H9 (cell line): ENCODE measurements around the gene MMRN1. TPM values are rescaled to one million over a fixed set of nuclear protein-coding genes. Genes with fewer than 3 reads are reported as not detected.

Experiments used
- DNase-seq: peaks from one replicate; pipeline ENCODE4 v3.0.0-alpha.2; 2017
- H2AFZ ChIP-seq: one replicate; pipeline ENCODE4 v1.6.1; 2013; ENCODE audit warnings: mild to moderate bottlenecking, low read length, control low read depth, moderate library complexity
- H2AK5ac ChIP-seq: 2 replicates; pipeline ENCODE4 v1.6.1; 2013; ENCODE audit warnings: low read length, control low read depth, mixed read lengths; ENCODE audit not compliant: insufficient read length
- H2BK120ac ChIP-seq: one replicate; pipeline ENCODE4 v1.6.1; 2013; ENCODE audit warnings: low read depth, mild to moderate bottlenecking, low read length, control low read depth, inconsistent platforms; ENCODE audit not compliant: poor library complexity, severe bottlenecking
- H2BK12ac ChIP-seq: 2 replicates; pipeline ENCODE4 v1.6.1; 2013; ENCODE audit warnings: low read length, control low read depth, mixed read lengths, low read depth; ENCODE audit not compliant: insufficient read length
- H2BK15ac ChIP-seq: 2 replicates; pipeline ENCODE4 v1.6.1; 2013; ENCODE audit warnings: low read depth, low read length, control low read depth
- H2BK20ac ChIP-seq: one replicate; pipeline ENCODE4 v1.6.1; 2013; ENCODE audit warnings: low read depth, mild to moderate bottlenecking, low read length, control low read depth, inconsistent platforms; ENCODE audit not compliant: poor library complexity, severe bottlenecking
- H2BK5ac ChIP-seq: 2 replicates; pipeline ENCODE4 v1.6.1; 2013; ENCODE audit warnings: low read length, control low read depth, mixed read lengths; ENCODE audit not compliant: insufficient read length
- H3K14ac ChIP-seq: 2 replicates; pipeline ENCODE4 v1.6.1; 2013; ENCODE audit warnings: low read length, control low read depth; ENCODE audit not compliant: insufficient read depth
- H3K18ac ChIP-seq: 2 replicates; pipeline ENCODE4 v1.6.1; 2013; ENCODE audit warnings: low read depth, mild to moderate bottlenecking, mixed read lengths, low read length, control low read depth; ENCODE audit not compliant: insufficient read length
- H3K23ac ChIP-seq: 2 replicates; pipeline ENCODE4 v1.6.1; 2013; ENCODE audit warnings: low read length, control low read depth, mixed read lengths, low read depth; ENCODE audit not compliant: insufficient read length
- H3K23me2 ChIP-seq: 2 replicates; pipeline ENCODE4 v1.6.1; 2013; ENCODE audit warnings: low read depth, mild to moderate bottlenecking, mixed read lengths, low read length, control low read depth; ENCODE audit not compliant: insufficient read length, poor library complexity, severe bottlenecking
- H3K27ac ChIP-seq: 2 replicates; pipeline ENCODE4 v1.5.1; 2013; ENCODE audit warnings: low read length, control low read depth, mixed read lengths, low read depth; ENCODE audit not compliant: insufficient read length
- H3K27me3 ChIP-seq: 2 replicates; pipeline ENCODE4 v1.6.1; 2013; ENCODE audit warnings: low read length, control low read depth, inconsistent platforms; ENCODE audit not compliant: insufficient read depth
- H3K4ac ChIP-seq: 2 replicates; pipeline ENCODE4 v1.6.1; 2013; ENCODE audit warnings: low read depth, mild to moderate bottlenecking, control low read depth, inconsistent platforms, low read length, moderate library complexity
- H3K4me1 ChIP-seq: 2 replicates; pipeline ENCODE4 v1.6.1; 2013; ENCODE audit warnings: low read length, control low read depth, inconsistent platforms; ENCODE audit not compliant: insufficient read depth
- H3K4me2 ChIP-seq: 2 replicates; pipeline ENCODE4 v1.6.1; 2013; ENCODE audit warnings: low read length, control low read depth, mixed read lengths; ENCODE audit not compliant: insufficient read length, insufficient read depth
- H3K56ac ChIP-seq: 2 replicates; pipeline ENCODE4 v1.6.1; 2013; ENCODE audit warnings: low read depth, mild to moderate bottlenecking, mixed read lengths, low read length, control low read depth; ENCODE audit not compliant: insufficient read length
- H3K79me1 ChIP-seq: 2 replicates; pipeline ENCODE4 v1.6.1; 2013; ENCODE audit warnings: low read depth, mild to moderate bottlenecking, moderate library complexity, low read length, control low read depth, inconsistent platforms; ENCODE audit not compliant: insufficient read depth, poor library complexity, severe bottlenecking
- H3K79me2 ChIP-seq: 2 replicates; pipeline ENCODE4 v1.6.1; 2013; ENCODE audit warnings: low read length, control low read depth, inconsistent platforms; ENCODE audit not compliant: insufficient read depth
- H3K9ac ChIP-seq: 2 replicates; pipeline ENCODE4 v1.6.1; 2013; ENCODE audit warnings: low read length, control low read depth, mixed read lengths; ENCODE audit not compliant: insufficient read length; ENCODE audit errors: extremely low read depth
- H3K9me3 ChIP-seq: one replicate; pipeline ENCODE4 v1.6.1; 2013; ENCODE audit warnings: low read depth, low read length, inconsistent platforms; ENCODE audit not compliant: control insufficient read depth
- H3T11ph ChIP-seq: one replicate; pipeline ENCODE4 v1.6.1; 2013; ENCODE audit warnings: mild to moderate bottlenecking, low read length, control low read depth, inconsistent platforms
- H4K20me1 ChIP-seq: one replicate; pipeline ENCODE4 v1.6.1; 2013; ENCODE audit not compliant: control insufficient read depth, insufficient read length, insufficient read depth
- H4K5ac ChIP-seq: 2 replicates; pipeline ENCODE4 v1.6.1; 2013; ENCODE audit warnings: low read depth, mild to moderate bottlenecking, mixed read lengths, low read length, control low read depth; ENCODE audit not compliant: insufficient read length
- H4K8ac ChIP-seq: replicated peaks from 2 replicates; pipeline ENCODE4 v1.6.1; 2013; ENCODE audit warnings: low read length, control low read depth, mixed read lengths, low read depth; ENCODE audit not compliant: insufficient read length
- H4K91ac ChIP-seq: 2 replicates; pipeline ENCODE4 v1.6.1; 2013; ENCODE audit warnings: low read depth, mild to moderate bottlenecking, moderate library complexity, mixed read lengths, low read length, control low read depth; ENCODE audit not compliant: insufficient read length
- H3K27ac Mint-ChIP-seq, 3 experiments: 2 replicates in 2 of 3; 3 replicates in 1 of 3; pipeline ENCODE4 v1.8.0; 2020 to 2021; ENCODE audit warnings: mixed read lengths in 3 of 3, mild to moderate bottlenecking in 1 of 3, moderate library complexity in 1 of 3
- H3K27me3 Mint-ChIP-seq: 2 replicates; pipeline ENCODE4 v1.8.0; 2021; ENCODE audit warnings: low read depth, mild to moderate bottlenecking, moderate library complexity, mixed read lengths
- H3K36me3 Mint-ChIP-seq, 3 experiments: 2 replicates in 2 of 3; 3 replicates in 1 of 3; pipeline ENCODE4 v1.8.0; 2020 to 2021; ENCODE audit warnings: low read depth in 3 of 3, mixed read lengths in 3 of 3; ENCODE audit not compliant: insufficient read depth in 1 of 3
- H3K4me1 Mint-ChIP-seq, 2 experiments: 2 replicates each; pipeline ENCODE4 v1.8.0; 2020; ENCODE audit warnings: mixed read lengths in 2 of 2
- H3K4me3 Mint-ChIP-seq, 2 experiments: 2 replicates in 1 of 2; 3 replicates in 1 of 2; pipeline ENCODE4 v1.8.0; 2020 to 2021; ENCODE audit warnings: mild to moderate bottlenecking in 2 of 2, mixed read lengths in 2 of 2, moderate library complexity in 1 of 2
- H3K9me3 Mint-ChIP-seq, 2 experiments: 2 replicates in 1 of 2; 3 replicates in 1 of 2; pipeline ENCODE4 v1.8.0; 2020; ENCODE audit warnings: mild to moderate bottlenecking in 2 of 2, mixed read lengths in 2 of 2, moderate library complexity in 1 of 2
- WGBS: extraction: QIAGEN DNeasy Blood & Tissue Kit; methylation state at CpG from one replicate; pipeline ENCODE4 v1.1.7; 2013; ENCODE audit warnings: missing lambda C conversion rate, low lambda C conversion rate, mixed read lengths; ENCODE audit not compliant: insufficient read length; ENCODE audit errors: extremely low coverage; 5-methylcytosine and 5-hydroxymethylcytosine counted together
- total RNA-seq: library from RNA; stranded (reverse); gene quantifications from 2 replicates; pipeline ENCODE4 v1.2.1, GENCODE V29; 2021
- TF ChIP-seq, protein P1 (sequence below): fragments of 200-600 bp; sonication (generic); conservative IDR thresholded peaks from 3 replicates; pipeline ENCODE4 v1.8.0; 2021; ENCODE audit warnings: antibody characterized with exemption, mild to moderate bottlenecking

Gene MMRN1
- total RNA-seq, 1 experiment from 2014 or later, result not detected

- Mint-ChIP-seq H3K36me3 (no peaks in the 10 kb centered on the region; a peak in 1 of 7 replicates), H3K9me3 (no peaks in the 10 kb centered on the region; a peak in 3 of 5 replicates), H3K4me1 (peaks cover 14% of the 10 kb centered on the region in 2 experiments), H3K4me3 (no peak overlapping the region), H3K27ac (no peak overlapping the region), H3K27me3 (peaks cover 2% of the 10 kb centered on the region; the same call in 1 of the 2 replicates)
- H3K79me2 ChIP-seq, result no peaks in the 10 kb centered on the region
- H4K91ac ChIP-seq, result no peak overlapping the region
- no peak for DNase-seq
- H4K20me1 ChIP-seq, result no peaks in the 10 kb centered on the region
- no peaks in the 10 kb centered on the region for H3K9me3 ChIP-seq
- H3K27ac ChIP-seq, result no peak overlapping the region
- H3K56ac ChIP-seq, result no peak overlapping the region
- H2AFZ ChIP-seq, result no peak overlapping the region
- H2BK20ac ChIP-seq, result no peak overlapping the region
- H2BK5ac ChIP-seq, result no peak overlapping the region
- no peaks in the 10 kb centered on the region for H3K27me3 ChIP-seq
- H2BK15ac ChIP-seq, result no peak overlapping the region
- H3K4me1 ChIP-seq, result no peaks in the 10 kb centered on the region
- H3T11ph ChIP-seq, result no peak overlapping the region
- H3K18ac ChIP-seq, result no peak overlapping the region
- no peak overlapping the region for H3K23ac ChIP-seq
- H3K4ac ChIP-seq, result no peak overlapping the region
- WGBS, result no CpG with 5 or more reads among the region's 1 CpG
- TF ChIP-seq, protein P1, sequence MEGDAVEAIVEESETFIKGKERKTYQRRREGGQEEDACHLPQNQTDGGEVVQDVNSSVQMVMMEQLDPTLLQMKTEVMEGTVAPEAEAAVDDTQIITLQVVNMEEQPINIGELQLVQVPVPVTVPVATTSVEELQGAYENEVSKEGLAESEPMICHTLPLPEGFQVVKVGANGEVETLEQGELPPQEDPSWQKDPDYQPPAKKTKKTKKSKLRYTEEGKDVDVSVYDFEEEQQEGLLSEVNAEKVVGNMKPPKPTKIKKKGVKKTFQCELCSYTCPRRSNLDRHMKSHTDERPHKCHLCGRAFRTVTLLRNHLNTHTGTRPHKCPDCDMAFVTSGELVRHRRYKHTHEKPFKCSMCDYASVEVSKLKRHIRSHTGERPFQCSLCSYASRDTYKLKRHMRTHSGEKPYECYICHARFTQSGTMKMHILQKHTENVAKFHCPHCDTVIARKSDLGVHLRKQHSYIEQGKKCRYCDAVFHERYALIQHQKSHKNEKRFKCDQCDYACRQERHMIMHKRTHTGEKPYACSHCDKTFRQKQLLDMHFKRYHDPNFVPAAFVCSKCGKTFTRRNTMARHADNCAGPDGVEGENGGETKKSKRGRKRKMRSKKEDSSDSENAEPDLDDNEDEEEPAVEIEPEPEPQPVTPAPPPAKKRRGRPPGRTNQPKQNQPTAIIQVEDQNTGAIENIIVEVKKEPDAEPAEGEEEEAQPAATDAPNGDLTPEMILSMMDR, result no peak
- H3K14ac ChIP-seq, result no peak overlapping the region
- H3K9ac ChIP-seq, result no peak overlapping the region
- no peak overlapping the region for H2BK120ac ChIP-seq
- no peak overlapping the region for H2BK12ac ChIP-seq
- H3K4me2 ChIP-seq, result no peak overlapping the region
- H3K23me2 ChIP-seq, result no peaks in the 10 kb centered on the region
- H3K79me1 ChIP-seq, result no peaks in the 10 kb centered on the region
- H4K8ac ChIP-seq, result no peak overlapping the region
- no peak overlapping the region for H4K5ac ChIP-seq
- H2AK5ac ChIP-seq, result no peak overlapping the region
Measured at GRCh38 chr4:89909889-89910288, 15.2 kb downstream of the MMRN1 start.
